GM19023 (cell line): ENCODE data around the gene ZNF695.
"Not testable (repeated sequence)": the region's sequence is repeated elsewhere in the genome, so short reads cannot be mapped to it uniquely, and the experiment has no call there.

Source experiments
- ATAC-seq: cut with Tn5 transposase; IDR thresholded peaks from one replicate; pipeline ENCODE4 v1.9.1; 2021; ENCODE audit warnings: mild to moderate bottlenecking, moderate library complexity; ENCODE audit not compliant: unreplicated experiment

ZNF695 gene

GRCh38 chr1:247007511-247008405 is at the start of gene ZNF695:
Gene ZNF695, minus strand, starts transcription at chr1:247008057. Its CDS starts 149 bp downstream, at chr1:247007908.
- ATAC-seq, result peak; percentile 99

DNA sequence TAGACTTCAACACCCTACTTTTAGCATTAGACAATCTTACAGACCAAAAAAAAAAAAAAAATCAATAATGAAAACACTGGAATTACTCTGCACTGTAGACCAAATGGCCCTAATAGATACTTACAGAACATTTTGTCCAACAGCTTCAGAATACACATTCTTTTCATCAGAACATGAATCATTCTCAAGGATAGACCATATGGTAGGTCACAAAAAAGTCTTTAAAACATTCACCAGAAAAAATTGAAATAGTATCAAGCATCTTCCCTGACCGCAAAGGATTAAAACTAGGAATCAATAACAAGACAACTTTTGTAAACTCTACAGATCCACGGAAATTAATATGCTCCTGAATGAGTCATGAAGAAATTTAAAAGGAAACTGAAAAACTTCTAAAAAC is 48.2 kb upstream of the ZNF695 start:
- no peak for ATAC-seq

GRCh38 chr1:247054992-247055415 is 47.1 kb upstream of the ZNF695 start:
- no peak for ATAC-seq

GRCh38 chr1:247047702-247048101 is 39.8 kb upstream of the ZNF695 start:
- no peak for ATAC-seq

DNA sequence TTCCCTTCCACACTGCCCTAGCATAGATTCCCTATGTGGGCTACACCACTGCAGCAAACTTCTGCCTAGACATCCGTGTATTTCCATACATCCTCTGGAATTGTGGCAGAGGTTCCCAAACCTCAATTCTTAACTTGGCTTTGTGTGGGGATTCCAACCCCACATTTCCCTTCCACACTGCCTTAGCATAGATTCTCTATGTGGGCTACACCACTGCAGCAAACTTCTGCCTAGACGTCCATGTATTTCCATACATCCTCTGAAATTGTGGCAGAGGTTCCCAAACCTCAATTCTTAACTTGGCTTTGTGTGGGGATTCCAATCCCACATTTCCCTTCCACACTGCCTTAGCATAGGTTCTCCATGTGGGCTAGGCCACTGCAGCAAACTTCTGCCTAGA is 39.4 kb upstream of the ZNF695 start:
- ATAC-seq, result no peak

DNA sequence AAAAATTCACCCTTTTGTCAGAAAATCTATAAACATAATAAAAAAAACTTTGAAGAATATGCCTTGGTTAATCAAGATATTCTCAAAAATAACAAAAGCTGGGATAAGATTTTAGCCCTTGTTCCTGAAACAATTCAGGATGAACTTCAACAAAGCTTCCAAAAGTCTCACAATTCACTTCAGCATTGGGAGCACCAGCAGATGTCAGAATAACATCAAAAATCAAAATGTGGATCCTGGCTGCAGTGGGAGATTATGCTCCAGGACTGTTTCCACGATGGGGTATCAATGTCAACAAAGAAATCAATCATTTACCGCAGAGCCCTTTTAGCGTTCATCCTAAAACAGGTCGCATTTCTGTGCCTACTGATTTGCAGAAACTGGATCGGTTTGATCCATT is 35.5 kb upstream of the ZNF695 start:
- no peak for ATAC-seq

- ATAC-seq, result no peak
These were observed 29.9 kb upstream of the ZNF695 start for GRCh38 chr1:247037511-247038320.

GRCh38 chr1:247032306-247032705 is 24.4 kb upstream of the ZNF695 start:
- ATAC-seq, result not testable (repeated sequence)

DNA sequence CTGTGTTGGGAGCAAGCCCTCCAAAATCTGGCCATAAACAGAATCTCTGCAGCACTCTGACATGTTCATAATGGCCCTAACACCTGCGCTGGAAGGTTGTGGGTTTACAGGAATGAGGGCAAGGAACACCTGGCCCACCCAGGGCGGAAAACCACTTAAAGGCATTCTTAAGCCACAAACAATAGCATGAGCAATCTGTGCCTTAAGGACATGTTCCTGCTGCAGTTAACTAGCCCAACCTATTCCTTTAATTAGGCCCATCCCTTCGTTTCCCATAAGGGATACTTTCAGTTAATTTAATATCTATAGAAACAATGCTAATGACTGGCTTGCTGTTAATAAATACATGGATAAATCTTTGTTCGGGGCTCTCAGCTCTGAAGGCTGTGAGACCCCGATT is 16.8 kb upstream of the ZNF695 start:
- not testable (repeated sequence) for ATAC-seq

GRCh38 chr1:247013391-247013790 is 5.5 kb upstream of the ZNF695 start:
- no peak for ATAC-seq

DNA sequence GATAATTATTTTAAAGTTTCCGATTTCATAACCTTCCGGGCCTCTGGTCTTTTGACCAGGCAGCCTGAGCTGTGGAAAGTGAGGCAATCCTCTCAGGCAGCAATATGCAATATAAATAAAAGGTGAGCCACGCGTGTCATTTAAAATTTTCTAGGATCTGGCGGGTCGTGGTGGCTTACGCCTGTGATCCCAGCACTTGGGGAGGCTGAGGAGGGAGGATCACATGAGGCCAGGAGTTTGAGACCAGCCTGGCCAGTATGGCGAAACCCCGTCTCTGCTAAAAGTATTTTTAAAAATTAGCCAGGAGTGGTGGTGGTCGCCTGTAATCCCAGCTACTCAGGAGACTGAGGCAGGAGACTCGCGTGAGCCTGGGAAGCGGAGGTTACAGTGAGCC is 546 bp upstream of the ZNF695 start:
- ATAC-seq, result no peak

DNA sequence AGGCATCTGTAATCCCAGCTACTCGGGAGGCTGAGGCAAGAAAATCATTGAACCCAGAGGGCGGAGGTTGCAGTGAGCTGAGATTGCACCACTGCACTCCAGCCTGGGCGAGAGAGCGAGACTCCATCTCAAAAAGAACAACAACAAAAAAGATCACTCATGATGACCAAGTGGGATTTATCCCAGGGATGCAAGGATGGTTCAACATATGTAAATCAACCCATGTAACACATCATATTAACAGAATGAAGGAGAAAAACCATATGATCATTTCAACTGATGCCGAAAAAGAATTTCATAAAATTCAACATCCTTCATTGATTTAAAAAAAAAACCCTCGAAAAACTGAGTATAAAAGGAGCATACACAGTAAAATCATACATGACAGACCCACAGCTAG is 3.8 kb downstream of the ZNF695 start:
- ATAC-seq, result not testable (repeated sequence)

DNA sequence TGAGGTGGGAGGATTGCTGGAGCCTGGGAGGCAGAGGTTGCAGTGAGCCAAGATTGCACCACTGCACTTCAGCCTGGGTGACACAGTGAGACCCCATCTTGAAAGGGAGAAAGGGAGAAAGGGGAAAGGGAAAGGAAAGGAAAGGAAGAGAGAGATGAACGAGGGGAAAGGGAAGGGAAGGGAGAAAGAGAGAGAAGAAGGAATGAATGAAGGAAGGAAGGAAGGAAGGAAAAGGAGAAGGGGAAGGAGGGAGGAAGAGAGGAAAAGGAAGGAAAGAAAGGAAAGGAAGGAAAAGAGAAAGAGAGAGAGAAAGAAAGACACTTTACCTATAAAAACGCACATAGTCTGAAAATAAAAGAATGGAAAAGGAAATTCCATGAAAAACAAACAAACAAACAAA is 18.0 kb downstream of the ZNF695 start:
- ATAC-seq, result no peak

DNA sequence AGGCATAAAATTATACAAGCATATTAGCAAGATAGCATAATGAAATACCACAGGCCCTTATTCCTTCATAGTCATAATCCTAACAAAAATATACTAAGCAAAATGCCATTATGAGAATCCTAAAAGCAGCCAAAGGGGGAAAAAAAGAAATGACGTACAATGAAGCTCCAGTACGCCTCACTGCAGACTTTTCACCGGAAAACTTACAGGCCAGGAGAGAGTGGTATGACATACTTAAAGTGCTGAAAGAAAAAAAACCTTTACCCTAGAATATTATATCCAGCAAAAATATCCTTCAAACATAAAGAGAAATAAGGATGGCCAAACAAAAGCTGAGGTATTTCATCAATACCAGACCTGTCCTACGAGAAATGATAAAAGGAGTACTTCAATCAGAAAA is 19.5 kb downstream of the ZNF695 start:
- no peak for ATAC-seq

GRCh38 chr1:246987083-246987690 is 20.7 kb downstream of the ZNF695 start:
- ATAC-seq, result no peak

GRCh38 chr1:246978785-246979184 is 29.1 kb downstream of the ZNF695 start:
- ATAC-seq, result no peak

GRCh38 chr1:246978281-246978680 is 29.6 kb downstream of the ZNF695 start:
- no peak for ATAC-seq

DNA sequence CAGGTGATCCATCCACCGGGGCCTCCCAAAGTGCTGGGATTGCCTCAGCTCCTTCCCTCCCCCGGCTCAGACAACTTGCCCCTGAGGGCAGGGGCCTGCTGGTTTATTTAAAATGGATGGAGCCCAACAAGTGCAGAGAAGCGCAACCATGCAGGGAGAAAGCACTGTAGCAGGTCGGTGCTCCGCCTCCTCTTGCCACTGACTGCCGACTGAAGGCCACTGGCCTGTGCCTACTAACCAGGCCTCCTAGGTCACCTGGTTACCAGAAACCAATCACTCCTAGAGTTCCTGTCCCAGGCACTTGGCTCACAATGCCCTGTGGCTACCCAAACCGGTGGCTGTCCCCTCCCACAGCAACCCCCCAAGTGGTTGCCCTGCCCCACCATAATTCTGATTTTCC is 35.9 kb downstream of the ZNF695 start:
- ATAC-seq, result no peak

DNA sequence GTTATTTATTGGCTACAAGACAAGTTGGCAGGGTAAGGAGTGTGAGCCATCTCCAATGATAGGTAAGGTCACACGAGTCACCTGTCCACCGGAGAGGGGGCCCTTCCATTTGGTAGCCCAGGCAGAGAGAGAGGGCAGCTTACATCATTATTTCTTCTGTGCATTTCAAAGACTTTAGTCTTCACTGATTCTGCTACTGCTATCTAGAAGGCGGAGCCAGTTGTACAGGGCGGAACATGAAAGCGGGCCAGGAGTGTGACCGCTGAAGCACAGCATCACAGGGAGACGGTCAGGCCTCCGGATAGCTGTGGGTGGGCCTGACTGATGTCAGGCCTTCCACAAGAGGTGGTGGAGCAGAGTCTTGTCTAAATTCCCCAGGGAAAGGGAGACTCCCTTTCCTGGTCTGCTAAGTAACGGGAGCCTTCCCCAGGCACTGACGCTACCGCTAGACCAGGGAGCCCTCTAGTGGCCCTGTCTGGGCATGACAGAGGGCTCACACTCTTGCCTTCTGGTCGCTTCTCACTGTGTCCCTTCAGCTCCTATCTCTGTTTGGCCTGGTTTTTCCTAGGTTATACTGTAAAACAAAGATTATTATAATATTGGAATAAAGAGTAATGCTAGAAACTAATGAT is 36.7 kb downstream of the ZNF695 start:
- ATAC-seq, result no peak

DNA sequence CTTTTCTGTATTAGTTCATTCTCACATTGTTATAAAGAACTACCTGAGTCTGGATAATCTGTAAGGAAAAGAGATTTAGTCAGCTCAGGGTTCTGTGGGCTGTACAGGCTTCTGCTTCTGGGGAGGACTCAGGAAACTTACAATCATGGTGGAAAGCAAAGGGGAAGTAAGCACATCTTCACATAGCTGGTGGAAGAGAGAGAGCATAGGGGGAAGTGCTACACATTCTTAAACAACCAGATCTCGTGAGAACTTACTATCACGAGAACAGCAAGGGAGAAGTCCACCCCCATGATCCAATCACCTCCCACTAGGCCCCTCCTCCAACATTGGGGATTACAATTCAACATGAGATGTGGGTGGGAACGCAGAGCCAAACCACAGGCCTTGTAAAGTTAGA is 38.2 kb downstream of the ZNF695 start:
- ATAC-seq, result no peak

- ATAC-seq, result no peak
These were observed 41.4 kb downstream of the ZNF695 start for GRCh38 chr1:246966502-246966901.
